Panc1 (cell line): Measurements from ENCODE around the gene CDH13. TPM values are rescaled to one million over a fixed set of nuclear protein-coding genes. Genes with fewer than 3 reads are reported as not detected.
A peak's percentile ranks its signal among the peaks of the same experiment; 100 is the strongest.

ENCODE experiments used
- ATAC-seq: fragments of 200-7000 bp; cut with Tn5 transposase; 2 replicates; pipeline ENCODE4 v1.9.1; 2020; ENCODE audit warnings: mild to moderate bottlenecking, moderate library complexity
- BruUV-seq: library from RNA; stranded (reverse); fragments of 400-500 nt; replicated peaks from 2 replicates; lab custom pipeline; 2021; lab: Mats Ljungman, UMichigan
- CTCF ChIA-PET: fragments of 300-600 bp; sonication (Branson Sonifier 250); formaldehyde crosslinking; loops from one replicate; lab custom pipeline; 2022; ENCODE audit warnings: antibody characterized with exemption; lab: Charles Lee
- POLR2A ChIA-PET: fragments of 300-600 bp; sonication (Branson Sonifier 250); formaldehyde crosslinking; loops from one replicate; lab custom pipeline; 2022; ENCODE audit warnings: antibody characterized with exemption; lab: Charles Lee
- DNase-seq: peaks from one replicate; pipeline ENCODE4 v3.0.0-alpha.2; 2010; ENCODE audit warnings: low read depth, low spot score
- H3K27ac ChIP-seq: 2 replicates; pipeline ENCODE4 v1.5.1; 2011; ENCODE audit warnings: mild to moderate bottlenecking, low read length, inconsistent platforms
- H3K27me3 ChIP-seq: fragments of 200-500 bp; sonication (Bioruptor generic); 2 replicates; pipeline ENCODE4 v1.6.0; 2014; ENCODE audit warnings: low read length, inconsistent platforms; ENCODE audit not compliant: control insufficient read depth, insufficient read depth
- H3K36me3 ChIP-seq: fragments of 200-500 bp; sonication (Bioruptor generic); 2 replicates; pipeline ENCODE4 v1.5.1; 2014; ENCODE audit warnings: inconsistent platforms, mild to moderate bottlenecking, low read length, moderate library complexity; ENCODE audit not compliant: control insufficient read depth, insufficient read depth
- H3K4me1 ChIP-seq: 2 replicates; pipeline ENCODE4 v1.5.1; 2011; ENCODE audit warnings: inconsistent platforms, mild to moderate bottlenecking, low read length, moderate library complexity; ENCODE audit not compliant: control insufficient read depth, insufficient read depth
- H3K4me3 ChIP-seq, 2 experiments: 2 replicates each; pipeline ENCODE4 v1.5.1; 2011 to 2012; ENCODE audit warnings: low read depth in 2 of 2, low read length in 2 of 2, mild to moderate bottlenecking in 2 of 2, inconsistent platforms in 1 of 2, moderate library complexity in 1 of 2
- H3K9me3 ChIP-seq: fragments of 200-500 bp; sonication (Bioruptor generic); 2 replicates; pipeline ENCODE4 v1.5.1; 2014; ENCODE audit warnings: low read depth, mild to moderate bottlenecking, inconsistent platforms, low read length, moderate library complexity; ENCODE audit not compliant: control insufficient read depth, insufficient read depth
- CTCF ChIP-seq: fragments of 450-650 bp; IDR thresholded peaks from 2 replicates; pipeline ENCODE4 v1.5.1; 2017; ENCODE audit warnings: mild to moderate bottlenecking
- POLR2AphosphoS5 ChIP-seq: IDR thresholded peaks from 2 replicates; pipeline ENCODE4 v1.6.1; 2012; ENCODE audit warnings: mild to moderate bottlenecking, low read depth, low read length, moderate library complexity
- REST ChIP-seq, 2 experiments: IDR thresholded peaks; 2 replicates each; pipeline ENCODE4 v1.6.1; 2011 to 2012; ENCODE audit warnings: low read depth in 2 of 2, control low read depth in 1 of 2, low read length in 1 of 2, mild to moderate bottlenecking in 1 of 2, moderate library complexity in 1 of 2; ENCODE audit not compliant: insufficient read depth in 1 of 2
- SIN3A ChIP-seq: IDR thresholded peaks from 2 replicates; pipeline ENCODE4 v1.6.1; 2012; ENCODE audit warnings: low read depth, mild to moderate bottlenecking, low read length, moderate library complexity, borderline replicate concordance; ENCODE audit not compliant: insufficient read depth
- TCF7L2 ChIP-seq: IDR thresholded peaks from 2 replicates; pipeline ENCODE4 v1.6.1; 2011; ENCODE audit warnings: mild to moderate bottlenecking, low read depth, low read length, inconsistent platforms
- in situ Hi-C: cut with HindIII; loops from 2 replicates; pipeline ENCODE4 v1.10.0; 2016; ENCODE audit warnings: low sequenced_read_pairs, low pct_unique_long_range_greater_than_20kb
- intact Hi-C: fragments of 100-400 bp; cut with micrococcal nuclease; formaldehyde crosslinking; loops from one replicate; pipeline ENCODE4 v1.10.0; 2022; ENCODE audit not compliant: unreplicated experiment
- total RNA-seq: library from RNA; stranded (reverse); gene quantifications from one replicate; pipeline ENCODE4 v1.2.1, GENCODE V29; 2021; ENCODE audit not compliant: unreplicated experiment

The CDH13 gene
- total RNA-seq, 1 experiment from 2014 or later = not detected

DNA sequence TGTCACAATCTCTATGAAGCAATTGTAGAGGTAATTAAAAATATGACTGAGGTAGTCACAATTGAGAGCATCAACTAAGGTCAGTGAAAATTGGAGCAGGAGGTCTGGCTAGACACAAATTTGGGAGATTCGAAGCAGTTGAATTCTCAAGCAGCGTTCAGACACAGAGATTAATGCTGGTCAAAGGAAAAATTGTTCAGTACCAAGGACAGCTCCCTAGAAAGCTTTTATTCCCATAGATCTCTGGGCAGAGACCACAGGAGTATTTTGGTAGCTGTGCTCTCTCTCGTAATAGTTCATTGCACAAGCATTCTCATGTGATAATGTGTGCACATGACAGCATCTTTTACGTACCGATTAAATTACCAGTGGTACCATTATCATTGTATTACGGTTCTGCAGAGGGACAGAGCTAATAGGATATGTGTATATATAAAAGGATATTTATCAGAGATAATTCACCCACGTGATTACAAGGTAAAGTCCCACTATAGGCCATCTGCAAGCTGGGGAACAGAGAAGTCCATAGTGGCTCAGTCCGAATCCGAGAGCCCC, 793.5 kb downstream of the CDH13 start:
- no peak overlapping the region for H3K27ac ChIP-seq
- H3K27me3 ChIP-seq = no peaks in the 10 kb centered on the region; the same call in 1 of the 2 replicates
- no peaks in the 10 kb centered on the region for H3K36me3 ChIP-seq
- DNase-seq = no peak
- CTCF ChIA-PET = no interaction called here
- no TSS peak for BruUV-seq
- no peaks in the 10 kb centered on the region for H3K4me1 ChIP-seq
- in situ Hi-C loops (no loop called here), intact Hi-C loops (no loop called here)
- POLR2A ChIA-PET = no interaction called here
- no peaks in the 10 kb centered on the region for H3K9me3 ChIP-seq
- no peak overlapping the region for H3K4me3 ChIP-seq
- TF ChIP-seq REST (IDR thresholded peaks at IDR 0.05; ENCODE audit: insufficient read depth in 1 of 2, low read depth in 2 of 2, low read length in 1 of 2) = peak; percentile 71 to 79
- TF ChIP-seq POLR2AphosphoS5 = no peak
- ATAC-seq = no peak

GRCh38 chr16:83433201-83433600, 806.4 kb downstream of the CDH13 start:
- POLR2A ChIA-PET = no interaction called here

More at GRCh38 chr16:83433201-83433600, 806.4 kb downstream of the CDH13 start:
- CTCF ChIA-PET = no interaction called here
- BruUV-seq = no TSS peak
- in situ Hi-C loops = no loop called here
- Histone ChIP-seq H3K36me3 (no peaks in the 10 kb centered on the region), H3K27me3 (no peaks in the 10 kb centered on the region), H3K4me1 (no peaks in the 10 kb centered on the region), H3K9me3 (no peaks in the 10 kb centered on the region), H3K4me3 (no peak overlapping the region), H3K27ac (no peak overlapping the region)
- DNase-seq = no peak
- ATAC-seq = no peak
- no peak for TF ChIP-seq SIN3A
- no peak for TF ChIP-seq POLR2AphosphoS5
- no peak for TF ChIP-seq CTCF
- TF ChIP-seq REST (IDR thresholded peaks at IDR 0.05; ENCODE audit: insufficient read depth in 1 of 2, low read depth in 2 of 2, low read length in 1 of 2) = no peak
- no peak for TF ChIP-seq TCF7L2
- intact Hi-C loops = no loop called here
